Testis (tissue), 2 donors: ENCODE results near the gene PCDHGA7.

Experiments
- CTCF ChIP-seq, 3 experiments: fragments of 450-650 bp in 2 of 3; fragments of 200-600 bp in 1 of 3; sonication (generic) in 1 of 3; IDR thresholded peaks; one replicate each; pipeline ENCODE4 v1.5.1; 2016 to 2019; ENCODE audit warnings: antibody characterized with exemption in 3 of 3, mild to moderate bottlenecking in 2 of 3, moderate library complexity in 1 of 3
- POLR2A ChIP-seq: fragments of 450-650 bp; IDR thresholded peaks from one replicate; pipeline ENCODE4 v1.6.1; 2017; ENCODE audit warnings: antibody characterized with exemption, mild to moderate bottlenecking, moderate library complexity

GRCh38 chr5:141398608-141399007 is 16.1 kb downstream of the PCDHGA7 start:
- TF ChIP-seq CTCF (IDR thresholded peaks at IDR 0.05): no peak
- TF ChIP-seq POLR2A: no peak
